Measurements from ENCODE around the gene PSMD14. TPM values are rescaled to one million over a fixed set of nuclear protein-coding genes. Genes with fewer than 3 reads are reported as not detected.
A peak's percentile ranks its signal among the peaks of the same experiment; 100 is the strongest.
"Not testable (repeated sequence)": the region's sequence is repeated elsewhere in the genome, so short reads cannot be mapped to it uniquely, and the experiment has no call there.

Gene PSMD14
- total RNA-seq, 6 donors from 2014 or later = 18.9 to 56.2 (median 34.8) TPM

- Histone ChIP-seq H3K36me3 (peaks cover 0 to 16% (median 4%) of the 10 kb centered on the region in 4 donors), H3K9me3 (no peaks in the 10 kb centered on the region), H3K27ac (no peak overlapping the region), H3K4me1 (no peaks in the 10 kb centered on the region), H3K4me3 (no peak overlapping the region), H3K27me3 (no peaks in the 10 kb centered on the region)
- 66 to 92% methylated on average over 1 of the region's 1 CpG for WGBS, 2 donors
- no peak for TF ChIP-seq EP300 (IDR thresholded peaks at IDR 0.05)
- TF ChIP-seq CTCF (IDR thresholded peaks at IDR 0.05) = no peak
- no peak for TF ChIP-seq POLR2A (IDR thresholded peaks at IDR 0.05)
- no peak for TF ChIP-seq POLR2AphosphoS5 (IDR thresholded peaks at IDR 0.05)
- no peak for DNase-seq
- no peak for ATAC-seq (ENCODE audit: low FRiP score in 2 of 2)
Observed at GRCh38 chr2:161327582-161327981, 19.4 kb downstream of the PSMD14 start.

- H3K4me1 ChIP-seq = no peaks in the 10 kb centered on the region
- H3K9me3 ChIP-seq = no peaks in the 10 kb centered on the region
- no peaks in the 10 kb centered on the region for H3K36me3 ChIP-seq
- ATAC-seq (ENCODE audit: low FRiP score in 2 of 2) (no peak), DNase-seq (no peak)
- TF ChIP-seq POLR2A (IDR thresholded peaks at IDR 0.05) (no peak), POLR2AphosphoS5 (IDR thresholded peaks at IDR 0.05) (no peak), CTCF (IDR thresholded peaks at IDR 0.05) (no peak), EP300 (IDR thresholded peaks at IDR 0.05) (no peak)
- no peak overlapping the region for H3K27ac ChIP-seq
- H3K27me3 ChIP-seq = no peaks in the 10 kb centered on the region
- H3K4me3 ChIP-seq = no peak overlapping the region
Observed at GRCh38 chr2:161332371-161332967, 24.2 kb downstream of the PSMD14 start.

- TF ChIP-seq POLR2AphosphoS5 (IDR thresholded peaks at IDR 0.05) (no peak), EP300 (IDR thresholded peaks at IDR 0.05) (no peak), CTCF (IDR thresholded peaks at IDR 0.05) (no peak), POLR2A (IDR thresholded peaks at IDR 0.05) (no peak)
- Histone ChIP-seq H3K27ac (no peak overlapping the region), H3K4me1 (no peaks in the 10 kb centered on the region), H3K9me3 (no peaks in the 10 kb centered on the region), H3K4me3 (no peak overlapping the region), H3K36me3 (no peaks in the 10 kb centered on the region), H3K27me3 (no peaks in the 10 kb centered on the region)
- ATAC-seq (ENCODE audit: low FRiP score in 2 of 2) (no peak), DNase-seq (no peak)
- 91 to 96% methylated on average over 2 of the region's 2 CpGs for WGBS, 2 donors
Observed at GRCh38 chr2:161335626-161336025, 27.4 kb downstream of the PSMD14 start.

- Histone ChIP-seq H3K27me3 (no peaks in the 10 kb centered on the region), H3K9me3 (no peaks in the 10 kb centered on the region), H3K4me3 (no peak overlapping the region), H3K4me1 (no peaks in the 10 kb centered on the region), H3K36me3 (no peaks in the 10 kb centered on the region), H3K27ac (no peak overlapping the region)
- 73 to 75% methylated on average over 1 of the region's 1 CpG for WGBS, 2 donors
- ATAC-seq (ENCODE audit: low FRiP score in 2 of 2) (no peak), DNase-seq (no peak)
- TF ChIP-seq POLR2A (IDR thresholded peaks at IDR 0.05) (no peak), CTCF (IDR thresholded peaks at IDR 0.05) (no peak), POLR2AphosphoS5 (IDR thresholded peaks at IDR 0.05) (no peak), EP300 (IDR thresholded peaks at IDR 0.05) (no peak)
Observed at GRCh38 chr2:161337247-161337646, 29.0 kb downstream of the PSMD14 start.

GRCh38 chr2:161339532-161339931 is 31.3 kb downstream of the PSMD14 start:
- not testable (repeated sequence) for H3K36me3 ChIP-seq; H3K4me3 ChIP-seq; ATAC-seq (ENCODE audit: low FRiP score in 2 of 2); H3K27me3 ChIP-seq; H3K27ac ChIP-seq; DNase-seq; H3K4me1 ChIP-seq; H3K9me3 ChIP-seq
- WGBS, 2 donors = 92 to 93% methylated on average over 3 of the region's 3 CpGs

- not testable (repeated sequence) for H3K27me3 ChIP-seq, H3K4me3 ChIP-seq, H3K36me3 ChIP-seq, H3K27ac ChIP-seq, H3K9me3 ChIP-seq, H3K4me1 ChIP-seq
- peak in 1 of 2 donors; percentile 38 for DNase-seq
- WGBS, 2 donors = 83 to 90% methylated on average over 30 to 34 of the region's 64 CpGs
- peak in 1 of 2 donors; percentile 53 for ATAC-seq (ENCODE audit: low FRiP score in 2 of 2)
Observed at GRCh38 chr2:161340930-161341413, 32.7 kb downstream of the PSMD14 start.

Measured in upper lobe of left lung (tissue), 6 donors.